Measurements from ENCODE around the gene FLG. TPM values are rescaled to one million over a fixed set of nuclear protein-coding genes. Genes with fewer than 3 reads are reported as not detected.

FLG gene
- total RNA-seq, 1 experiment from 2014 or later: not detected

- TF ChIP-seq AFF4 (CRISPR knock-in tag; IDR thresholded peaks at IDR 0.05; ENCODE audit: borderline replicate concordance): no peak
- no peak for TF ChIP-seq TEAD4 (CRISPR knock-in tag; IDR thresholded peaks at IDR 0.05)
- no peak for TF ChIP-seq HMGA2 (CRISPR knock-in tag; IDR thresholded peaks at IDR 0.05)
- TF ChIP-seq ESRRA (CRISPR knock-in tag; IDR thresholded peaks at IDR 0.05; ENCODE audit: borderline replicate concordance): no peak
- TF ChIP-seq ATF2 (CRISPR knock-in tag; IDR thresholded peaks at IDR 0.05; ENCODE audit: borderline replicate concordance, low read depth): no peak
- TF ChIP-seq ATF1 (CRISPR knock-in tag; IDR thresholded peaks at IDR 0.05): no peak
These were observed 19.4 kb upstream of the FLG start (continued) for GRCh38 chr1:152344438-152344837.

- ATAC-seq (no peak), DNase-seq (ENCODE audit: low spot score) (no peak)
- POLR2A ChIA-PET: no interaction called here
- Mint-ChIP-seq H3K27me3 (ENCODE audit: low read depth) (peaks cover 6% of the 10 kb centered on the region; the same call in 1 of the 2 replicates), H3K27ac (no peak overlapping the region), H3K36me3 (peaks cover 59% of the 10 kb centered on the region), H3K4me3 (no peak overlapping the region), H3K9me3 (peaks cover 72% of the 10 kb centered on the region), H3K4me1 (no peaks in the 10 kb centered on the region)
- CTCF ChIA-PET: no interaction called here
- TF ChIP-seq ZNF512 (CRISPR knock-in tag; IDR thresholded peaks at IDR 0.05; ENCODE audit: borderline replicate concordance) (no peak), NFE2L1 (CRISPR knock-in tag; IDR thresholded peaks at IDR 0.05) (no peak), ZBTB43 (CRISPR knock-in tag; IDR thresholded peaks at IDR 0.05) (no peak), ESRRA (CRISPR knock-in tag; IDR thresholded peaks at IDR 0.05; ENCODE audit: borderline replicate concordance) (no peak), TEAD1 (CRISPR knock-in tag; IDR thresholded peaks at IDR 0.05) (no peak), RELA (CRISPR knock-in tag; IDR thresholded peaks at IDR 0.05; ENCODE audit: borderline replicate concordance) (no peak), CREM (CRISPR knock-in tag; IDR thresholded peaks at IDR 0.05) (no peak), FOXP4 (CRISPR knock-in tag; IDR thresholded peaks at IDR 0.05) (no peak), E2F1 (CRISPR knock-in tag; IDR thresholded peaks at IDR 0.05) (no peak), PREB (CRISPR knock-in tag; IDR thresholded peaks at IDR 0.05; ENCODE audit: borderline replicate concordance) (no peak), ZNF532 (CRISPR knock-in tag; IDR thresholded peaks at IDR 0.05; ENCODE audit: borderline replicate concordance) (no peak), ATF2 (CRISPR knock-in tag; IDR thresholded peaks at IDR 0.05; ENCODE audit: borderline replicate concordance, low read depth) (no peak)
These were observed 18.0 kb upstream of the FLG start for GRCh38 chr1:152343006-152343405.

Data from WTC11 (cell line).